ENCODE data around the gene HTT.
"Not testable (repeated sequence)": the region's sequence is repeated elsewhere in the genome, so short reads cannot be mapped to it uniquely, and the experiment has no call there.

The HTT gene

GRCh38 chr4:3121596-3121995 is 47.1 kb downstream of the HTT start:
- no peak for DNase-seq (ENCODE audit: low read depth in 2 of 2)

- DNase-seq (ENCODE audit: low read depth in 2 of 2): no peak
These were observed 47.6 kb downstream of the HTT start for GRCh38 chr4:3122081-3122563.

GRCh38 chr4:3123181-3123671 is 48.7 kb downstream of the HTT start:
- DNase-seq (ENCODE audit: low read depth in 2 of 2): no peak

- no peak for DNase-seq (ENCODE audit: low read depth in 2 of 2)
These were observed 49.7 kb downstream of the HTT start for GRCh38 chr4:3124070-3124767.

- DNase-seq (ENCODE audit: low read depth in 2 of 2): no peak
These were observed 52.6 kb downstream of the HTT start for GRCh38 chr4:3127112-3127511.

GRCh38 chr4:3128058-3128457 is 53.6 kb downstream of the HTT start:
- DNase-seq (ENCODE audit: low read depth in 2 of 2): no peak

GRCh38 chr4:3128976-3129375 is 54.5 kb downstream of the HTT start:
- no peak for DNase-seq (ENCODE audit: low read depth in 2 of 2)

- no peak for DNase-seq (ENCODE audit: low read depth in 2 of 2)
These were observed 55.7 kb downstream of the HTT start for GRCh38 chr4:3130201-3130600.

GRCh38 chr4:3130826-3131225 is 56.3 kb downstream of the HTT start:
- DNase-seq (ENCODE audit: low read depth in 2 of 2): no peak

GRCh38 chr4:3134201-3134600 is 59.7 kb downstream of the HTT start:
- DNase-seq (ENCODE audit: low read depth in 2 of 2): no peak

- DNase-seq (ENCODE audit: low read depth in 2 of 2): no peak
These were observed 60.9 kb downstream of the HTT start for GRCh38 chr4:3135155-3136011.

- DNase-seq (ENCODE audit: low read depth in 2 of 2): no peak
These were observed 62.0 kb downstream of the HTT start for GRCh38 chr4:3136454-3136853.

GRCh38 chr4:3137908-3138307 is 63.4 kb downstream of the HTT start:
- no peak for DNase-seq (ENCODE audit: low read depth in 2 of 2)

- no peak for DNase-seq (ENCODE audit: low read depth in 2 of 2)
These were observed 70.9 kb downstream of the HTT start for GRCh38 chr4:3145234-3145924.

- DNase-seq (ENCODE audit: low read depth in 2 of 2): no peak
These were observed 74.4 kb downstream of the HTT start for GRCh38 chr4:3148926-3149325.

- DNase-seq (ENCODE audit: low read depth in 2 of 2): not testable (repeated sequence)
These were observed 76.8 kb downstream of the HTT start for GRCh38 chr4:3151238-3151637.

- DNase-seq (ENCODE audit: low read depth in 2 of 2): no peak
These were observed 82.9 kb downstream of the HTT start for GRCh38 chr4:3157366-3157765.

GRCh38 chr4:3158841-3159240 is 84.4 kb downstream of the HTT start:
- no peak for DNase-seq (ENCODE audit: low read depth in 2 of 2)

- DNase-seq (ENCODE audit: low read depth in 2 of 2): no peak
These were observed 86.0 kb downstream of the HTT start for GRCh38 chr4:3160438-3160837.

- DNase-seq (ENCODE audit: low read depth in 2 of 2): not testable (repeated sequence)
These were observed 86.6 kb downstream of the HTT start for GRCh38 chr4:3161044-3161443.

GRCh38 chr4:3166434-3166833 is 92.0 kb downstream of the HTT start:
- DNase-seq (ENCODE audit: low read depth in 2 of 2): not testable (repeated sequence)

- DNase-seq (ENCODE audit: low read depth in 2 of 2): no peak
These were observed 93.5 kb downstream of the HTT start for GRCh38 chr4:3168029-3168428.
